ENCODE data around the gene FRMPD2. TPM values are rescaled to one million over a fixed set of nuclear protein-coding genes. Genes with fewer than 3 reads are reported as not detected.
"Not testable (repeated sequence)": the region's sequence is repeated elsewhere in the genome, so short reads cannot be mapped to it uniquely, and the experiment has no call there.

FRMPD2 gene
- total RNA-seq, 4 donors from 2014 or later, result 1.2 TPM; not detected in 3

DNA sequence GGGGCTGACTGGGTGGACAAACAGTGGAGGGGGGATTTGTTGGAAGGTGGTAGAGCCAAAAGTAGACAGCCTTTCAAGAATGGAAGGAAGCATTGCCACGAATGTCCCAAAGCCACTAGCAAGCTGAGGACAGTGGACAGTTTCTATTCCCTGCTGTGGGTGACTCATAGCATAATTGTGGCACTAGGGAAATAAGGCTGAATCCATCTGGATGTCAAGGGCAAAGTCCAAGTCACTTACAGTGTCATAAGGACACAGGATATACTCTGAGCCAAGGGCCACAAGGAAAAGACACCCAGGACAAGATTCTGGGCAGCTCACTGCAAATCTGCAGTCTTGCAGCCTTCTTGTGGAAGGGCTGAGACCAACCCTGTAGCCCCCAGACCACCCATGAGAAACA, 79.7 kb downstream of the FRMPD2 start:
- no peak overlapping the region for H3K4me3 ChIP-seq (ENCODE audit: low read depth, poor library complexity, severe bottlenecking)
- WGBS, 2 donors, result 60 to 76% methylated on average over 1 of the region's 1 CpG
- TF ChIP-seq POLR2A (IDR thresholded peaks at IDR 0.05), result no peak
- TF ChIP-seq, protein P1, sequence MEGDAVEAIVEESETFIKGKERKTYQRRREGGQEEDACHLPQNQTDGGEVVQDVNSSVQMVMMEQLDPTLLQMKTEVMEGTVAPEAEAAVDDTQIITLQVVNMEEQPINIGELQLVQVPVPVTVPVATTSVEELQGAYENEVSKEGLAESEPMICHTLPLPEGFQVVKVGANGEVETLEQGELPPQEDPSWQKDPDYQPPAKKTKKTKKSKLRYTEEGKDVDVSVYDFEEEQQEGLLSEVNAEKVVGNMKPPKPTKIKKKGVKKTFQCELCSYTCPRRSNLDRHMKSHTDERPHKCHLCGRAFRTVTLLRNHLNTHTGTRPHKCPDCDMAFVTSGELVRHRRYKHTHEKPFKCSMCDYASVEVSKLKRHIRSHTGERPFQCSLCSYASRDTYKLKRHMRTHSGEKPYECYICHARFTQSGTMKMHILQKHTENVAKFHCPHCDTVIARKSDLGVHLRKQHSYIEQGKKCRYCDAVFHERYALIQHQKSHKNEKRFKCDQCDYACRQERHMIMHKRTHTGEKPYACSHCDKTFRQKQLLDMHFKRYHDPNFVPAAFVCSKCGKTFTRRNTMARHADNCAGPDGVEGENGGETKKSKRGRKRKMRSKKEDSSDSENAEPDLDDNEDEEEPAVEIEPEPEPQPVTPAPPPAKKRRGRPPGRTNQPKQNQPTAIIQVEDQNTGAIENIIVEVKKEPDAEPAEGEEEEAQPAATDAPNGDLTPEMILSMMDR (IDR thresholded peaks at IDR 0.05), result no peak
- intact Hi-C loops (cut with DNase I; ENCODE audit: low total_unique reads), result no loop called here
- DNase-seq (ENCODE audit: low spot score in 2 of 2), result no peak

DNA sequence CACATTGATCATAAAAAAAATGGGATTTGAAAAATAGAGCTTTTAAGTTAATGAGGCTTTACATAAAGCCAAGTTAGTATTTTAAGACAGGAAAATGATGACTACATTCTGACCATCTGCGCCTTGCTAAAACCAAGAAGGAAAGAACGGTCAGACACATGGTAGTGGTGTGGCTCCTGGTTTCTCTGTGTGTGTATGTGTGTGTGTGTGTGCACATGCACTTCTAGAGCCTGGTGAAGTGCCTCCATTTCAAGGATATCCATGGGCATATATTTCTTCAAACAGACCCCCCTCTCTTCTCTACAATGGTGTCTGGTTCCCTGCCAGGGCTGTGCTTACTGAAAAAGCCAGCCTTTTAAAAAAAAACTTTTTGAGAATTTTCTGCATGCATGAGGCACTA, 80.9 kb downstream of the FRMPD2 start:
- TF ChIP-seq, protein P1 (IDR thresholded peaks at IDR 0.05), result no peak
- TF ChIP-seq POLR2A (IDR thresholded peaks at IDR 0.05), result no peak
- no peak for DNase-seq (ENCODE audit: low spot score in 2 of 2)
- intact Hi-C loops (cut with DNase I; ENCODE audit: low total_unique reads), result no loop called here
- 74 to 88% methylated on average over 2 of the region's 2 CpGs for WGBS, 2 donors
- H3K4me3 ChIP-seq (ENCODE audit: low read depth, poor library complexity, severe bottlenecking), result no peak overlapping the region

DNA sequence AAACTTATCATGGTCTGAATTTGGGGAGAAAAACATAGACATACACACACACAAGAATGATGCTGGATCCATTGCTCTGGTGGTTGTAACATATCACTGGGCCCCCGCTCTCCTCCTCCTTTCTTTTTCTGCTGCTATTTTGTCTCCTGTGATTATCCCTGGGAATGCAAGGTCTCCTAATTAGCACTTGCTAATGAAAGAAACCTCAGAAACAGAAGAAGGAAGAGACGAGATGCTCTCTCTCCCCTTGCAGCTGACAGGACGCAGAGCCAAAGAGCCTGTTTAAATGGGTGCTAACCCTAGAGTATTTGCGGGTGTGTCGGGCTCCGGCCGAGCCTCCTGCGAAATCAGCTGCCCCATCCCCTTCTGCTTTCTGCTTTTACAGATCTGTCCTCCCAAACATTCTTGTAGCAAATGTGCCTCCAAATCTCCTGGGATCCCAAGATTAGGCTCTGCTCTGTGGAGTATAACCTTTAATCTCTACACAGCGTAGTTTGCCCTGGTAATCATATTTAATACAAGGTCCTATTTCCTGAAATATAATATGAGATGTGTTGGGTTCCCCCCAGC, 81.5 kb downstream of the FRMPD2 start:
- no peak for DNase-seq (ENCODE audit: low spot score in 2 of 2)
- H3K4me3 ChIP-seq (ENCODE audit: low read depth, poor library complexity, severe bottlenecking), result no peak overlapping the region
- intact Hi-C loops (cut with DNase I; ENCODE audit: low total_unique reads), result no loop called here
- TF ChIP-seq POLR2A (IDR thresholded peaks at IDR 0.05), result no peak
- TF ChIP-seq, protein P1 (IDR thresholded peaks at IDR 0.05), result no peak
- 66 to 75% methylated on average over 9 of the region's 9 CpGs for WGBS, 2 donors

DNA sequence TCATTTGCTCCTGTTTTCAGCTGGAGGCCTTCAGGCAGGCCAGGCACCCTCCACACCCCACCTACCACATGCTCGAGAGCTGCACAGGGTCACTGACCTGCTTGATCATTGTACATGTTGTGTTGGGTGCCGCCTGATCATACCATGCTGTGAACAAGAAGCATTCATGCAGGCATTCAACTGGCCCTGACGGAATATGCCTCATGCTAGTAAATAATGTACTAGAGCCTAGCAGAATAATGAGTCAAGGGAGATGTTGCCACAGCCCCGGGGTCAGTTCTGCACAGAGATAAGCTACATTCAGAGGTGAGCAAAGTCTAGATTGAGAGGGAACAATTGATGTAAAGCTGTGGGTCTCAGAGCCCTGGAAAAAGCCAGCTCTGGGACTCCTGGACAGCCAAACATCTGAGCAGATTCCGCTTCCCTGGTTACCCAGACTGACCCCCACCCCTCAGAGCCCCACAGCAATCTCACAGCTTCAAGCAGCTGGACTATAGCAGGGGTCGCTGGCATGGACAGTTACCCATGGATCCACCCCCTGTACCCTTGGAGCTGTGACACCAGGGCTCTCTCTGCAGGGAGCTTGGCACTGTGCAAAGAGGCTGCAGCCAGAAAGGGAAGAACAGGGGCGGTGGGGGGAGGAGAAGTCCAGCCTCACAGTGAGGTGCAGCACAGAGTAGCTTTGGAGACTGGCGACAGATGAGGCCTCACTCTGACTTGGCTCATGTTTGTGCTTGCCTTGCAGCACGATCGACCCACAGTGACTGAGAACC, 86.6 kb downstream of the FRMPD2 start:
- intact Hi-C loops (cut with DNase I; ENCODE audit: low total_unique reads), result no loop called here
- H3K4me3 ChIP-seq (ENCODE audit: low read depth, poor library complexity, severe bottlenecking), result no peak overlapping the region
- 67 to 70% methylated on average over 10 of the region's 10 CpGs for WGBS, 2 donors

DNA sequence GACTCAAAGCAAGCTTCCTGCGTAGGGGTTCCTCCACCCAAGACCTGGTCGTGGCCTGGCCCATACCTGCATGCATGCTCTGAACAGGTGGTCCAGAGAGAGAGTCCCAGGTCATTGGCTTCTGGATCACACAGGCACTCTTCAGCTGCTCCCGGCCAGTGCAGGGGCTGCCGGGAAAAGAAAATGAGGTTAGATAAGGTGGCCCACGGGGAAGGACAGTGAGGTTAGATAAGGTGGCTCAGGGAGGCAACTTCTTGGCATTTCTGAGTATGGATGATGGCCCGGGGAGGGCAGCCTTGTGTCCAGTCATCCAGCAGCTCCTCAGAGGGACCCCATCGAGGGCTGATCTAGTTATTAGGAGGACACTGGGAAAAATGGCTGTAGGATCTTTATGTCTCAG, 87.4 kb downstream of the FRMPD2 start:
- WGBS, 2 donors, result 82 to 87% methylated on average over 7 of the region's 7 CpGs
- no peak for TF ChIP-seq POLR2A (IDR thresholded peaks at IDR 0.05)
- TF ChIP-seq, protein P1 (IDR thresholded peaks at IDR 0.05), result no peak
- no peak overlapping the region for H3K4me3 ChIP-seq (ENCODE audit: low read depth, poor library complexity, severe bottlenecking)
- intact Hi-C loops (cut with DNase I; ENCODE audit: low total_unique reads), result no loop called here
- no peak for DNase-seq (ENCODE audit: low spot score in 2 of 2)

More for the DNA sequence above, 86.6 kb downstream of the FRMPD2 start:
- TF ChIP-seq, protein P1 (IDR thresholded peaks at IDR 0.05), result no peak
- TF ChIP-seq POLR2A (IDR thresholded peaks at IDR 0.05), result no peak
- DNase-seq (ENCODE audit: low spot score in 2 of 2), result no peak

DNA sequence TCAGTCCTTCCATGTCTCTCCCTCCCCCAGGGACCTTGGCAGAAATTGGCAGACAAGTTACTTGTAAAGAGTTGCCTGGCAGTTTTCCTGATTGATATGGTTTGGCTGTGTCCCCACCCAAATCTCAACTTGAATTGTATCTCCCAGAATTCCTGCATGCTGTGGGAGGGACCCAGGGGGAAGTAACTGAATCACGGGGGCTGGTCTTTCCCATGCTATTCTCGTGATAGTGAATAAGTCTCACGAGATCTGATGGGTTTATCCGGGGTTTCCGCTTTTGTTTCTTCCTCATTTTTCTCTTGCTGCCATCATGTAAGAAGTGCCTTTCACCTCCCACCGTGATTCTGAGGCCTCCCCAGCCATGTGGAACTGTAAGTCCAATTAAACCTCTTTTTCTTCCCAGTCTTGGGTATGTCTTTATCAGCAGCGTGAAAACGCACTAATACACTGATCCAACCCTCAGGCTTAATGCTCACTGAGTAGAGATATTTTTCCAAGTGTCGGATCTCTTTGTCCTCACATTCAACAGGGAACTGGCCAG, 88.2 kb downstream of the FRMPD2 start:
- WGBS, 2 donors, result 79 to 90% methylated on average over 9 of the region's 9 CpGs
- H3K4me3 ChIP-seq (ENCODE audit: low read depth, poor library complexity, severe bottlenecking); intact Hi-C loops (cut with DNase I; ENCODE audit: low total_unique reads); DNase-seq (ENCODE audit: low spot score in 2 of 2): not testable (repeated sequence)

Data from lower leg skin (tissue), 4 donors.